ENCODE results near the gene GSAP. TPM values are rescaled to one million over a fixed set of nuclear protein-coding genes. Genes with fewer than 3 reads are reported as not detected.

GSAP gene
- polyA plus RNA-seq, 1 of the 3 experiments (the other 2 are of a cell fraction) = 5.9 TPM

- no peak overlapping the region for H3K4me2 ChIP-seq
- ChIA-PET POLR2A (no interaction called here), CTCF (no interaction called here)
- TF ChIP-seq IRF3 (IDR thresholded peaks at IDR 0.05; ENCODE audit: low read depth, low read length) (no peak), MEF2A (IDR thresholded peaks at IDR 0.05; ENCODE audit: borderline replicate concordance, low read depth) (no peak), SMC3 (IDR thresholded peaks at IDR 0.05; ENCODE audit: low read depth, low read length) (no peak), REST (IDR thresholded peaks at IDR 0.05; ENCODE audit: low read depth, low read length) (no peak), ZBTB33 (IDR thresholded peaks at IDR 0.05; ENCODE audit: borderline replicate concordance, low read depth) (no peak), TEAD4 (IDR thresholded peaks at IDR 0.05; ENCODE audit: borderline replicate concordance, insufficient read depth) (no peak), ELF1 (IDR thresholded peaks at IDR 0.05) (no peak), NRF1 (IDR thresholded peaks at IDR 0.05; ENCODE audit: low read depth, low read length) (no peak), RAD21 (IDR thresholded peaks at IDR 0.05; ENCODE audit: low read length) (no peak), EZH2phosphoT487 (IDR thresholded peaks at IDR 0.05; ENCODE audit: borderline replicate concordance, low read depth) (no peak), FOSL2 (IDR thresholded peaks at IDR 0.05; ENCODE audit: borderline replicate concordance, low read depth) (no peak), TAF1 (IDR thresholded peaks at IDR 0.05; ENCODE audit: borderline replicate concordance, low read depth, low read length) (no peak), RCOR1 (IDR thresholded peaks at IDR 0.05; ENCODE audit: low read length) (no peak), GATA2 (CRISPR knock-in tag; IDR thresholded peaks at IDR 0.05) (no peak), SIN3A (IDR thresholded peaks at IDR 0.05; ENCODE audit: borderline replicate concordance, low read depth, low read length) (no peak), CHD2 (IDR thresholded peaks at IDR 0.05; ENCODE audit: low read length, partially characterized antibody) (no peak), NFIC (IDR thresholded peaks at IDR 0.05; ENCODE audit: borderline replicate concordance) (no peak), MXI1 (IDR thresholded peaks at IDR 0.05; ENCODE audit: low read depth, low read length) (no peak)
- TF ChIP-seq, protein P1, sequence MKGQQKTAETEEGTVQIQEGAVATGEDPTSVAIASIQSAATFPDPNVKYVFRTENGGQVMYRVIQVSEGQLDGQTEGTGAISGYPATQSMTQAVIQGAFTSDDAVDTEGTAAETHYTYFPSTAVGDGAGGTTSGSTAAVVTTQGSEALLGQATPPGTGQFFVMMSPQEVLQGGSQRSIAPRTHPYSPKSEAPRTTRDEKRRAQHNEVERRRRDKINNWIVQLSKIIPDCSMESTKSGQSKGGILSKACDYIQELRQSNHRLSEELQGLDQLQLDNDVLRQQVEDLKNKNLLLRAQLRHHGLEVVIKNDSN (IDR thresholded peaks at IDR 0.05; ENCODE audit: borderline replicate concordance, low read depth) = no peak
- TF ChIP-seq, protein P2, sequence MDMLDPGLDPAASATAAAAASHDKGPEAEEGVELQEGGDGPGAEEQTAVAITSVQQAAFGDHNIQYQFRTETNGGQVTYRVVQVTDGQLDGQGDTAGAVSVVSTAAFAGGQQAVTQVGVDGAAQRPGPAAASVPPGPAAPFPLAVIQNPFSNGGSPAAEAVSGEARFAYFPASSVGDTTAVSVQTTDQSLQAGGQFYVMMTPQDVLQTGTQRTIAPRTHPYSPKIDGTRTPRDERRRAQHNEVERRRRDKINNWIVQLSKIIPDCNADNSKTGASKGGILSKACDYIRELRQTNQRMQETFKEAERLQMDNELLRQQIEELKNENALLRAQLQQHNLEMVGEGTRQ (IDR thresholded peaks at IDR 0.05; ENCODE audit: borderline replicate concordance, low read depth, low read length) = no peak
- WGBS (ENCODE audit: low lambda C conversion rate) = 97% methylated on average over 1 of the region's 1 CpG
- H3K4me1 ChIP-seq (ENCODE audit: control insufficient read depth in 1 of 2, insufficient read depth in 2 of 2, low read depth in 1 of 2, low read length in 1 of 2) = no peaks in the 10 kb centered on the region
- DNase-seq = no peak
- no peak overlapping the region for H3K4me3 ChIP-seq (ENCODE audit: low read depth in 2 of 2, low read length in 1 of 2)
- H3K9me3 ChIP-seq = no peaks in the 10 kb centered on the region
- no peaks in the 10 kb centered on the region for H4K20me1 ChIP-seq (ENCODE audit: insufficient read depth)
- H3K27ac ChIP-seq (ENCODE audit: low read depth in 2 of 2, low read length in 1 of 2) = no peak overlapping the region
- no peak overlapping the region for H2AFZ ChIP-seq (ENCODE audit: low read depth)
- H3K27me3 ChIP-seq (ENCODE audit: insufficient read depth) = no peaks in the 10 kb centered on the region
- no peak overlapping the region for H3K9ac ChIP-seq
- no peaks in the 10 kb centered on the region for H3K36me3 ChIP-seq (replicated peaks in 1 of 2; ENCODE audit: control insufficient read depth in 1 of 2, insufficient read depth in 2 of 2, low read length in 1 of 2)
- H3F3A ChIP-seq (replicated peaks; ENCODE audit: insufficient read depth) = no peaks in the 10 kb centered on the region
- no peaks in the 10 kb centered on the region for H3K9me2 ChIP-seq
- H3K79me2 ChIP-seq (ENCODE audit: insufficient read depth) = no peaks in the 10 kb centered on the region
Measured at GRCh38 chr7:77465256-77465655, 49.1 kb upstream of the GSAP start.
